GM19043 (cell line): ENCODE data around the gene RACK1.

Source experiments
- ATAC-seq: cut with Tn5 transposase; IDR thresholded peaks from one replicate; pipeline ENCODE4 v1.9.1; 2021; ENCODE audit warnings: low read depth; ENCODE audit not compliant: unreplicated experiment

The RACK1 gene

GRCh38 chr5:181259974-181260719 lies 16.4 kb upstream of the RACK1 start:
- ATAC-seq, result no peak

- ATAC-seq, result no peak
Observed at GRCh38 chr5:181259283-181259682, 15.6 kb upstream of the RACK1 start.

GRCh38 chr5:181258576-181258975 lies 14.9 kb upstream of the RACK1 start:
- ATAC-seq, result no peak

GRCh38 chr5:181255836-181256578 lies 12.3 kb upstream of the RACK1 start:
- ATAC-seq, result no peak

- no peak for ATAC-seq
Observed at GRCh38 chr5:181255276-181255675, 11.6 kb upstream of the RACK1 start.

GRCh38 chr5:181248277-181248676 lies 4.6 kb upstream of the RACK1 start:
- no peak for ATAC-seq

- peak; percentile 35 for ATAC-seq
Observed at GRCh38 chr5:181246276-181247049, 2.8 kb upstream of the RACK1 start.

- no peak for ATAC-seq
Observed at GRCh38 chr5:181245427-181246275, 1.9 kb upstream of the RACK1 start.

GRCh38 chr5:181243018-181243563 lies 615 bp downstream of the RACK1 start:
- no peak for ATAC-seq

- ATAC-seq, result no peak
Observed at GRCh38 chr5:181242031-181242451, 1.7 kb downstream of the RACK1 start.

GRCh38 chr5:181241393-181241975 lies 2.2 kb downstream of the RACK1 start:
- no peak for ATAC-seq

GRCh38 chr5:181239062-181239663 lies 4.5 kb downstream of the RACK1 start:
- ATAC-seq, result no peak

GRCh38 chr5:181237729-181238385 lies 5.8 kb downstream of the RACK1 start:
- no peak for ATAC-seq

- ATAC-seq, result no peak
Observed at GRCh38 chr5:181236954-181237641, 6.6 kb downstream of the RACK1 start.

GRCh38 chr5:181236471-181236870 lies 7.2 kb downstream of the RACK1 start:
- no peak for ATAC-seq

- ATAC-seq, result no peak
Observed at GRCh38 chr5:181235689-181236366, 7.9 kb downstream of the RACK1 start.

- no peak for ATAC-seq
Observed at GRCh38 chr5:181235323-181235688, 8.4 kb downstream of the RACK1 start.
